Choroid plexus epithelial cell (primary cell): Measurements from ENCODE around the gene CMIP.

Experiments used
- DNase-seq: peaks from one replicate; pipeline ENCODE4 v3.0.0-alpha.2; 2010; ENCODE audit warnings: low read depth
- H3K4me3 ChIP-seq: 2 replicates; pipeline ENCODE4 v1.5.1; 2011; ENCODE audit warnings: low read depth, mild to moderate bottlenecking, control low read depth, low read length, moderate library complexity
- TF ChIP-seq, protein P1 (sequence below): conservative IDR thresholded peaks from 2 replicates; pipeline ENCODE4 v1.5.1; 2011; ENCODE audit warnings: low read depth, mild to moderate bottlenecking, control low read depth, inconsistent platforms, low read length, moderate library complexity

CMIP gene

DNA sequence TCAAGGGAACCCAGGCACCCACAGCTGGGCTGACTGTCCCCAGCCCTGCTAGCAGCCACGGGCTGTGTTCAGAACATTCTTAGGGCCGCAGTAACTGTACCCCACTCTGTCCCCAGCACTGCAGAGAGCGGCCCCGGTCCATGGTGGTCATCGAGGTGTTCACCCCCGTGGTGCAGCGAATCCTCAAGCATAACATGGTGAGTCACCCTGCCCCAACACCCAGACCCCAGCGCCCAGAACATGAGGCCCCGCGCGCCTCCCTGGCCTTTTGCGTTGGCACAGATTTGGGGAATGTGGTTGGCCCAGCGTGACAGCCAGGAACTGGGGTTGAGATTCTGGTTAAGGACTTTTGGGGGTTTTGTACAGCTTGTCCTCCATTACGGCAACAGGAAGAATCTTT, 219.5 kb downstream of the CMIP start:
- no peak overlapping the region for H3K4me3 ChIP-seq
- DNase-seq, result no peak
- TF ChIP-seq, protein P1, sequence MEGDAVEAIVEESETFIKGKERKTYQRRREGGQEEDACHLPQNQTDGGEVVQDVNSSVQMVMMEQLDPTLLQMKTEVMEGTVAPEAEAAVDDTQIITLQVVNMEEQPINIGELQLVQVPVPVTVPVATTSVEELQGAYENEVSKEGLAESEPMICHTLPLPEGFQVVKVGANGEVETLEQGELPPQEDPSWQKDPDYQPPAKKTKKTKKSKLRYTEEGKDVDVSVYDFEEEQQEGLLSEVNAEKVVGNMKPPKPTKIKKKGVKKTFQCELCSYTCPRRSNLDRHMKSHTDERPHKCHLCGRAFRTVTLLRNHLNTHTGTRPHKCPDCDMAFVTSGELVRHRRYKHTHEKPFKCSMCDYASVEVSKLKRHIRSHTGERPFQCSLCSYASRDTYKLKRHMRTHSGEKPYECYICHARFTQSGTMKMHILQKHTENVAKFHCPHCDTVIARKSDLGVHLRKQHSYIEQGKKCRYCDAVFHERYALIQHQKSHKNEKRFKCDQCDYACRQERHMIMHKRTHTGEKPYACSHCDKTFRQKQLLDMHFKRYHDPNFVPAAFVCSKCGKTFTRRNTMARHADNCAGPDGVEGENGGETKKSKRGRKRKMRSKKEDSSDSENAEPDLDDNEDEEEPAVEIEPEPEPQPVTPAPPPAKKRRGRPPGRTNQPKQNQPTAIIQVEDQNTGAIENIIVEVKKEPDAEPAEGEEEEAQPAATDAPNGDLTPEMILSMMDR, result no peak

DNA sequence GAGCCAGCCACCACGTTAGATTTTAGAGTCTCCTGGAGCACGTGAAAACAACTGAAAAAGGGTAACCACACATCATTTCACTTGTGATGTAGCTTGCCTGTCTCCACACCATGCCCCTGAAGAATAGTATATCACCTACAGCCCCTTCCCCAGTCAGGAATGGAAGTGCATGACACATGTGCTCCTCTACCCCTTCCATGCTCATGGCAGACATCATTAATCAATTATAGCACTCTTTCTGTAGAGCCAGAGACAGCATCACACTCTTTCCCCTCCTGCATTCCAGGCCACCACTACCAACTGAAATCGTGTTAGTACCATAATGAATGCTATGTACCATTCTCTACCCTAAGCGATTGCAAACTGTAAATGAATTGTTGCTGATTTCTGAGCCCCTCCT, 221.0 kb downstream of the CMIP start:
- no peak overlapping the region for H3K4me3 ChIP-seq
- TF ChIP-seq, protein P1, result no peak
- no peak for DNase-seq

DNA sequence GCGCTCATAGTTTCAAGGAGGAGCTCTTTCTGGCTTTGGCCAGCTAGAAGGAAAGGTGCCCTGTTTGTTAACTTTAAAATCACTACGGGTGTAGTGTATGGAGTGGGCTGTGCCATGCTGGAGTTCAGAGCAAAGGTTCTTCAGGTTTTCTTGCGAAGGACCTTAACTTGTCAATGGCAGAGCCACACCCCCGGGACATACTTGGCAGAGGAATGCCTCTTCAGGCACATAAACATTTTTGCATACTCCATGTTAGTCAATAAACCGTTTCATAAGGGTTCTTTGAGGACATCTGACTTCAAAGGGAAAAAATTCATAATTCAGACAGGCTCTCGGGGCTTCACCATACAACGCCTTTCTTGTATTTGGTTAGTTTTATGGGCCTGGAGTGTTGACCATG, 221.5 kb downstream of the CMIP start:
- TF ChIP-seq, protein P1, result no peak
- no peak overlapping the region for H3K4me3 ChIP-seq
- no peak for DNase-seq

DNA sequence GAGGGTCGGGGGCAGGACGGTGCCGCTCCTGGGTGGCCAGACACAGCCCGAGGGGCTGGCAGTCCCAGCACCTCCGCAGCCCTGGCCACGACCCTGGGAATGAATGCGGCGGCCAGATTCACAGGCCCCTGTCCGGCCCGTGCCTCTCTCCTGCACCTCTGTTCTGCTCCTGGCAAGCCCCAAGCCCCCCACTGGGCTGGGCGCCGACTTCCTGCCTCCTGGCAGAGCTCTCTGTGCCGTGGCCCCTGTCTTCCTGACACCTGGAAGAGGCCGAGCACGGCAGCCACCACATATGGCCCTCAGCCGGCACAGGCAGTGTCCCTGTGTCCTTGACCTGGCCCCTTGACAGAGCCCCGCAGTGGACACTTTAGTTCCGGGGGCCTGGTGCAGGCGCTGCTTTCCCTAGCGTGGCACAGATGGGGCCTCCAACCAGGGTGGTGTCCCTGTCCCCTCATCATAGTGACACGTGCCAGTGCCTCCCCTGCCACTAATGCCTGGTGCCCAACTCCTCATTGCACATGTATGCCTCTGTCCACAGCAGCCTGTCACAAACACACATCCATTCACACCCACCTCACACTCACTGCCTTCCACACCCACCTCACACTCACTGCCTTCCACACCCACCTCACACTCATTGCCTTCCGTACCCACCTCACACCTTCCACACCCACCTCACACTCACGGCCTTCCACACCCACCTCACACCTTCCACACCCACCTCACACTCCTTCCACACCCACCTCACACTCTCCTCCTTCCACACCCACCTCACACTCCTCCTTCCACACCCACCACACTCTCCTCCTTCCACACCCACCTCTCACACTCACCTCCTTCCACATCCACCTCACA, 223.9 kb downstream of the CMIP start:
- no peak for DNase-seq
- H3K4me3 ChIP-seq, result no peak overlapping the region
- TF ChIP-seq, protein P1, result no peak

DNA sequence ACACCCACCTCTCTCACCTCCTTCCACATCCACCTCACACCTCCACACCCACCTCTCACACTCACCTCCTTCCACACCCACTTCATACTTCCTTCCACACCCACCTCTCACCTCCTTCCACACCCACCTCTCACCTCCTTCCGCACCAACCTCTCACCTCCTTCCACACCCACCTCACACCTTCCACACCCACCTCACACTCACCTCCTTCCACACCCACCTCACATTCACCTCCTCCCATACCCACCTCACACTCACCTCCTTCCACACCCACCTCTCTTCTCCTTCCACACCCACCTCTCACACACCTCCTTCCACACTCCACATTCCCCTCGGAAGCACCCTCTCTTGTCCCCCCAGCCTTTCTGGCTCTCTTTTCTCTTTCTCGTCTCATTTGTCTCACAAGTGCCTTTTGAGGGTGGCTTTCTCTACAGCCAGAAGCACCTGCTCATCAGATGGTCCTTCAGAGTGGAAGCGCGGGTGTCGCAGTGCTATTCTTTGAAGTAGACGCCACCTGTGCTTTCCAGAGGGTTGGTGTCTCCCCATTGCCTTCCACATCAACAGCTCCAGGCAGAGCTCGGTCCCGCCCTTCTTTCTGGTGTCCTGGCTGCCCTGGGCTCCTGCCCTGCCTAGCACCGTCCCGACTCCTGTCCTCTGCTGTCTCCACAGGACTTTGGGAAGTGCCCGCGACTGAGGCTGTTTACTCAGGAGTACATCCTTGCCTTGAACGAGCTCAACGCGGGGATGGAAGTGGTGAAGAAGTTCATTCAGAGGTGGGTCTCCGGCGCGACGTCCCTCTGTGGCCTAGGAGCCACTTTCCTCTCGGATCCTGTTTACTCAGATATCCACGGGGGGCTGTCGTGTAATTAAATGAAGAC, 225.1 kb downstream of the CMIP start:
- DNase-seq, result no peak
- H3K4me3 ChIP-seq, result no peak overlapping the region
- TF ChIP-seq, protein P1, result no peak

DNA sequence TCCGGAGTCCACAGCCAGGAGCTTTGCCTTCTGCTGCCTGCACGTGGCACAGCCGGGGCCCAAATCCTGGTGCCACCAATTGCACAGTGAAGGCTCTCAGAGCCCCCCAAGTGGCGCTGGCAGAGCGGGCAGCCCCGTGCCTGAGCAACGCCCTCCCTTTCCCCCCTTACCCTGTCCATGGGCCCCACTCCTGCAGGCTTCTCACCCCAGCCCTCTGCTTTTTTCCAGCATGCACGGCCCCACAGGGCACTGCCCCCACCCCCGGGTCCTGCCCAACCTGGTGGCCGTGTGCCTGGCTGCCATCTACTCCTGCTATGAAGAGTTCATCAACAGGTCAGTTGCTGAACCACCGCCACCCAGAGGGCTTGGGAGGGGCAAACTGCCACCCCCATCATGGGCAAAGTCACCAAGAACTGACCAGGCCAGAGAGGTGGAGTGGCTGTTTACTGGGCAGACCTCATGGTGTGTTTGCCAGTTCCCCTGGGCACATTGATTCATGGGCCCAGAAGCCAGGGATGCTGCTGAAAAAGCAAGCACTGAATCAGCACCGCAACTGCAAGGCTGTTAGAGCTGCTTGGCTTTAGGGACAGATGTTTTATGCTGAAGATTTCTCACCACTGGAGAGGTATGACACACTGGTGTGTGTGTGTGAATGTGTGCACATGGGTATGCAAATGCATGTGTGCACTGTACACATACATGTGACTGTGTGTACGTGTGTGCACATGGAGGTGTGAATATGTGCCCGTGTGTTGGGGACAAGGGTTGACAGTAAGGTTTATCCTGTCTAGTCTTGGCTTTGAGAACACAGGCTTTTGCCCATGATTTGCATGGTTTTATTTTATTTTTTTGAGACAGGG, 227.4 kb downstream of the CMIP start:
- no peak for DNase-seq
- no peak overlapping the region for H3K4me3 ChIP-seq
- TF ChIP-seq, protein P1, result no peak
